CD14-positive monocyte (primary cell): ENCODE results near the gene ATG7. TPM values are rescaled to one million over a fixed set of nuclear protein-coding genes. Genes with fewer than 3 reads are reported as not detected.

Experiments used
- DNase-seq, 3 donors: peaks; one replicate each; pipeline ENCODE4 v3.0.0-alpha.2; 2011 to 2022
- H2AFZ ChIP-seq: 2 replicates; pipeline ENCODE4 v1.6.0; 2012; ENCODE audit warnings: mild to moderate bottlenecking, low read depth, low read length, inconsistent platforms; ENCODE audit not compliant: insufficient read depth, poor library complexity, severe bottlenecking
- H3K27ac ChIP-seq, 2 donors: 1 replicate in 1 of 2; 2 replicates in 1 of 2; pipeline ENCODE4 v1.5.1; 2012 to 2013; ENCODE audit warnings: low read length in 2 of 2, control low read depth in 1 of 2, inconsistent platforms in 1 of 2, low read depth in 1 of 2, mild to moderate bottlenecking in 1 of 2
- H3K27me3 ChIP-seq, 2 donors: one replicate each; pipeline versions ENCODE4 v1.6.0 to v1.6.1; 2011 to 2013; ENCODE audit warnings: low read length in 2 of 2; ENCODE audit not compliant: control insufficient read depth in 2 of 2, insufficient read depth in 2 of 2
- H3K36me3 ChIP-seq, 2 donors: replicated peaks in 1 of 2; 1 replicate in 1 of 2; 2 replicates in 1 of 2; pipeline versions ENCODE4 v1.5.1 to v1.6.1; 2012 to 2013; ENCODE audit warnings: low read length in 2 of 2, control low read depth in 1 of 2, inconsistent platforms in 1 of 2, mild to moderate bottlenecking in 1 of 2; ENCODE audit not compliant: insufficient read depth in 2 of 2, control insufficient read depth in 1 of 2
- H3K4me1 ChIP-seq, 2 donors: 1 replicate in 1 of 2; 2 replicates in 1 of 2; pipeline versions ENCODE4 v1.5.1 to v1.6.1; 2012 to 2013; ENCODE audit warnings: low read length in 2 of 2, control low read depth in 1 of 2, inconsistent platforms in 1 of 2, mild to moderate bottlenecking in 1 of 2, moderate library complexity in 1 of 2; ENCODE audit not compliant: insufficient read depth in 2 of 2, control insufficient read depth in 1 of 2
- H3K4me2 ChIP-seq: replicated peaks from 2 replicates; pipeline ENCODE3; 2012; ENCODE audit warnings: low read length, moderate library complexity, mild to moderate bottlenecking; ENCODE audit not compliant: poor library complexity, severe bottlenecking; ENCODE audit errors: extremely low read depth
- H3K4me3 ChIP-seq, 3 experiments: fragments of 200-600 bp in 1 of 3; sonication (generic) in 1 of 3; replicated peaks in 1 of 3; 1 replicate in 2 of 3; 2 replicates in 1 of 3; pipeline ENCODE4 v1.5.1; 2011 to 2013; ENCODE audit warnings: low read length in 3 of 3, mild to moderate bottlenecking in 3 of 3, control low read depth in 2 of 3, low read depth in 2 of 3, inconsistent platforms in 1 of 3, moderate library complexity in 1 of 3
- H3K79me2 ChIP-seq: 2 replicates; pipeline ENCODE4 v1.6.0; 2012; ENCODE audit warnings: mild to moderate bottlenecking, control low read depth, inconsistent platforms, low read length, moderate library complexity; ENCODE audit not compliant: insufficient read depth
- H3K9ac ChIP-seq: 2 replicates; pipeline ENCODE4 v1.6.0; 2017; ENCODE audit warnings: low read length, mild to moderate bottlenecking; ENCODE audit not compliant: insufficient read depth, poor library complexity, severe bottlenecking
- H3K9me3 ChIP-seq, 2 donors: replicated peaks in 1 of 2; 1 replicate in 1 of 2; 2 replicates in 1 of 2; pipeline versions ENCODE4 v1.5.1 to v1.6.1; 2012 to 2013; ENCODE audit warnings: low read length in 2 of 2, control low read depth in 1 of 2; ENCODE audit not compliant: control insufficient read depth in 1 of 2, insufficient read depth in 1 of 2
- H4K20me1 ChIP-seq: 2 replicates; pipeline ENCODE4 v1.6.0; 2012; ENCODE audit warnings: mild to moderate bottlenecking, low read length, control low read depth, moderate library complexity; ENCODE audit not compliant: insufficient read depth
- H3K27ac Mint-ChIP-seq, 7 donors: one replicate each; pipeline ENCODE4 v1.8.0; 2020; ENCODE audit warnings: mild to moderate bottlenecking in 7 of 7, mixed read lengths in 7 of 7, moderate library complexity in 6 of 7, inconsistent platforms in 2 of 7
- H3K27me3 Mint-ChIP-seq, 3 donors: one replicate each; pipeline ENCODE4 v1.8.0; 2021 to 2022; ENCODE audit warnings: low read depth in 3 of 3, mild to moderate bottlenecking in 3 of 3, mixed read lengths in 3 of 3, moderate library complexity in 3 of 3, inconsistent platforms in 1 of 3
- H3K36me3 Mint-ChIP-seq, 2 donors: one replicate each; pipeline ENCODE4 v1.8.0; 2020; ENCODE audit warnings: mixed read lengths in 2 of 2, inconsistent platforms in 1 of 2, mild to moderate bottlenecking in 1 of 2
- H3K4me1 Mint-ChIP-seq: one replicate; pipeline ENCODE4 v1.8.0; 2020; ENCODE audit warnings: mild to moderate bottlenecking, mixed read lengths
- H3K4me3 Mint-ChIP-seq, 2 donors: one replicate each; pipeline ENCODE4 v1.8.0; 2020; ENCODE audit warnings: mild to moderate bottlenecking in 2 of 2, mixed read lengths in 2 of 2, moderate library complexity in 1 of 2
- H3K9me3 Mint-ChIP-seq, 7 donors: one replicate each; pipeline ENCODE4 v1.8.0; 2020 to 2022; ENCODE audit warnings: mixed read lengths in 7 of 7, mild to moderate bottlenecking in 6 of 7, moderate library complexity in 6 of 7, inconsistent platforms in 2 of 7
- WGBS: methylation state at CpG from one replicate; pipeline ENCODE4 v1.1.5; 2013; ENCODE audit warnings: missing lambda C conversion rate; ENCODE audit not compliant: insufficient coverage; 5-methylcytosine and 5-hydroxymethylcytosine counted together
- intact Hi-C, 2 donors: fragments of 100-400 bp; cut with micrococcal nuclease; formaldehyde crosslinking; loops; one replicate each; pipeline versions ENCODE4 v1.15.0 to v1.15.1; 2023
- polyA plus RNA-seq, 3 donors: library from polyadenylated mRNA; depleted of rRNA in 1 of 3; unstranded in 2 of 3; stranded (reverse) in 1 of 3; fragments of 300-500 nt in 2 of 3; fragments of >200 nt in 1 of 3; fragmentation: Illumina TruSeq in 2 of 3; gene quantifications; 1 replicate in 2 of 3; 2 replicates in 1 of 3; pipeline ENCODE4 v1.2.3, GENCODE V29; 2012 to 2021
- TF ChIP-seq, protein P1 (sequence below): fragments of 200-600 bp; IDR thresholded peaks from one replicate; pipeline ENCODE4 v1.8.0; 2022; ENCODE audit warnings: antibody characterized with exemption, mild to moderate bottlenecking

The ATG7 gene
- polyA plus RNA-seq, 3 donors = 57.4 to 101 (median 89.7) TPM

GRCh38 chr3:11327619-11328018 is 55.4 kb downstream of the ATG7 start:
- H3K27ac ChIP-seq = no peak overlapping the region
- peaks cover 75% of the 10 kb centered on the region for H4K20me1 ChIP-seq
- no peaks in the 10 kb centered on the region for H3K9me3 Mint-ChIP-seq
- H3K27me3 ChIP-seq = no peaks in the 10 kb centered on the region
- H3K4me3 Mint-ChIP-seq = no peak overlapping the region
- DNase-seq = no peak
- H3K4me1 Mint-ChIP-seq = no peaks in the 10 kb centered on the region
- H3K36me3 Mint-ChIP-seq = peaks cover 88 to 96% of the 10 kb centered on the region in 2 donors
- no peak overlapping the region for H3K4me3 ChIP-seq
- peak overlapping the region in 1 of 7 donors; percentile 46 for H3K27ac Mint-ChIP-seq
- no peak overlapping the region for H2AFZ ChIP-seq
- H3K79me2 ChIP-seq = peaks cover 14% of the 10 kb centered on the region
- intact Hi-C loops = no loop called here
- H3K4me2 ChIP-seq = no peak overlapping the region
- H3K9ac ChIP-seq = no peak overlapping the region
- no peaks in the 10 kb centered on the region for H3K27me3 Mint-ChIP-seq
- no peaks in the 10 kb centered on the region for H3K4me1 ChIP-seq
- no peaks in the 10 kb centered on the region for H3K9me3 ChIP-seq
- WGBS = 100% methylated on average over 1 of the region's 3 CpGs
- TF ChIP-seq, protein P1, sequence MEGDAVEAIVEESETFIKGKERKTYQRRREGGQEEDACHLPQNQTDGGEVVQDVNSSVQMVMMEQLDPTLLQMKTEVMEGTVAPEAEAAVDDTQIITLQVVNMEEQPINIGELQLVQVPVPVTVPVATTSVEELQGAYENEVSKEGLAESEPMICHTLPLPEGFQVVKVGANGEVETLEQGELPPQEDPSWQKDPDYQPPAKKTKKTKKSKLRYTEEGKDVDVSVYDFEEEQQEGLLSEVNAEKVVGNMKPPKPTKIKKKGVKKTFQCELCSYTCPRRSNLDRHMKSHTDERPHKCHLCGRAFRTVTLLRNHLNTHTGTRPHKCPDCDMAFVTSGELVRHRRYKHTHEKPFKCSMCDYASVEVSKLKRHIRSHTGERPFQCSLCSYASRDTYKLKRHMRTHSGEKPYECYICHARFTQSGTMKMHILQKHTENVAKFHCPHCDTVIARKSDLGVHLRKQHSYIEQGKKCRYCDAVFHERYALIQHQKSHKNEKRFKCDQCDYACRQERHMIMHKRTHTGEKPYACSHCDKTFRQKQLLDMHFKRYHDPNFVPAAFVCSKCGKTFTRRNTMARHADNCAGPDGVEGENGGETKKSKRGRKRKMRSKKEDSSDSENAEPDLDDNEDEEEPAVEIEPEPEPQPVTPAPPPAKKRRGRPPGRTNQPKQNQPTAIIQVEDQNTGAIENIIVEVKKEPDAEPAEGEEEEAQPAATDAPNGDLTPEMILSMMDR = no peak
- peaks cover 95 to 100% of the 10 kb centered on the region in 2 donors for H3K36me3 ChIP-seq

DNA sequence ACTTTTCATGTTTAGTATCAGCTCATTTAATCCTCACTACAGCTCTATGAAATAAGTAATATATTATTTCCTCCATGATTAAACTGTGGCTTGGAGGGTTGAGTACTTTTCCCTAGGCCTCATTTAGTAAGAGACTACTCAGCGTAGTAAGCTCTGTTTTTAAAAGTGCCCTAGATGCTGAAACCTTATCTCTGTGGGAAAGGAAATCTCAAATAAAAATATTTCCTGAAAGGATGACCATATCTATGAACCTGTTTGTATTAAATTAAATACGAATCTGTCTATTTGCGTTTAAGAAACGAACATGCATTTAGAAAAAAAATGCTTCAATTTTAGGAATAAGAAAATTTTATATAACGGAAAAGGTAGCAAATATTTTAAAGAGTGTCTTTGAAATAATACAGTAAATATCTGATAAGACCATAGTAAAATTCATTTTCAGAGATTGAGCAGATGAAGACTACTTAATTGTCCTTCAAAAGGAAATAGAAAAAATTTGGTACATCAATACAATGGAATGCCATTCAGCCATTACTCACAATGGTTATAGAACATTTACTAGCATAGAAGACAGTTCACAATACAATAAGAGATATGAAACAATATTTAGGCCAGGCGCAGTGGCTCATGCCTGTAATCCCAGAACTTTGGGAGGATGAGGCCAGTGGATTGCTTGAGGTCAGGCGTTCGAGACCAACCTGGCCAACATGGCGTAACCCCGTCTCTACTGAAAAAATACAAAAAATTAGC is 56.2 kb downstream of the ATG7 start:
- 98% methylated on average over 5 of the region's 10 CpGs for WGBS

More for the DNA sequence above, 56.2 kb downstream of the ATG7 start:
- intact Hi-C loops = no loop called here
- Mint-ChIP-seq H3K27ac (peak overlapping the region in 1 of 7 donors; percentile 16), H3K4me3 (no peak overlapping the region), H3K36me3 (peaks cover 87 to 96% of the 10 kb centered on the region in 2 donors), H3K9me3 (no peaks in the 10 kb centered on the region), H3K4me1 (no peaks in the 10 kb centered on the region), H3K27me3 (no peaks in the 10 kb centered on the region)
- H2AFZ ChIP-seq = no peak overlapping the region
- peaks cover 93 to 100% of the 10 kb centered on the region in 2 donors for H3K36me3 ChIP-seq
- no peaks in the 10 kb centered on the region for H3K4me1 ChIP-seq
- H3K4me2 ChIP-seq = no peak overlapping the region
- no peak for DNase-seq
- H3K79me2 ChIP-seq = peaks cover 11% of the 10 kb centered on the region
- H3K27me3 ChIP-seq = no peaks in the 10 kb centered on the region
- peaks cover 71% of the 10 kb centered on the region for H4K20me1 ChIP-seq
- H3K27ac ChIP-seq = no peak overlapping the region
- TF ChIP-seq, protein P1 = no peak
- H3K9ac ChIP-seq = no peak overlapping the region
- H3K4me3 ChIP-seq = no peak overlapping the region
- H3K9me3 ChIP-seq = no peaks in the 10 kb centered on the region
